Body of pancreas (tissue), 4 donors: ENCODE data around the gene MYO10. TPM values are rescaled to one million over a fixed set of nuclear protein-coding genes. Genes with fewer than 3 reads are reported as not detected.

ENCODE experiments used
- ATAC-seq: fragments of 150-250 bp; one replicate; pipeline ENCODE4 v1.9.1; 2016
- DNase-seq, 4 donors: peaks; one replicate each; pipeline ENCODE4 v3.0.0-alpha.2; 2019
- H3K27ac ChIP-seq, 4 donors: fragments of 200-600 bp; sonication (generic); 1 replicate in 3 of 4; 2 replicates in 1 of 4; pipeline versions ENCODE4 v1.5.1 to v1.6.1; 2016 to 2019; ENCODE audit warnings: mild to moderate bottlenecking in 1 of 4, mixed read lengths in 1 of 4, moderate library complexity in 1 of 4
- H3K27me3 ChIP-seq, 2 donors: fragments of 200-600 bp; sonication (generic); one replicate each; pipeline ENCODE4 v1.6.0; 2016; ENCODE audit warnings: mild to moderate bottlenecking in 1 of 2
- H3K36me3 ChIP-seq, 2 donors: fragments of 200-600 bp; sonication (generic); replicated peaks in 1 of 2; 2 replicates each; pipeline ENCODE4 v1.5.1; 2016; ENCODE audit warnings: low read depth in 2 of 2; ENCODE audit not compliant: insufficient read depth in 1 of 2
- H3K4me1 ChIP-seq: fragments of 200-600 bp; sonication (generic); one replicate; pipeline ENCODE4 v1.6.0; 2016
- H3K4me3 ChIP-seq, 2 donors: fragments of 200-600 bp; sonication (generic); 1 replicate in 1 of 2; 2 replicates in 1 of 2; pipeline ENCODE4 v1.5.1; 2016 to 2019
- H3K9me3 ChIP-seq, 3 donors: fragments of 200-600 bp; sonication (generic); 1 replicate in 2 of 3; 2 replicates in 1 of 3; pipeline ENCODE4 v1.5.1; 2016
- POLR2A ChIP-seq, 3 donors: fragments of 450-650 bp; IDR thresholded peaks; one replicate each; pipeline ENCODE4 v1.6.1; 2016; ENCODE audit warnings: antibody characterized with exemption in 3 of 3, mild to moderate bottlenecking in 2 of 3
- WGBS, 2 donors: methylation state at CpG; one replicate each; pipeline ENCODE4 v1.1.5; 2017; 5-methylcytosine and 5-hydroxymethylcytosine counted together
- intact Hi-C: fragments of 100-400 bp; cut with DNase I; formaldehyde crosslinking; loops from one replicate; pipeline ENCODE4 v1.15.1; 2023
- total RNA-seq, 2 donors: library from RNA; depleted of rRNA; stranded (reverse); fragments of >200 nt; gene quantifications; one replicate each; pipeline ENCODE4 v1.1.0, GENCODE V29; 2016
- TF ChIP-seq, protein P1 (sequence below), 7 experiments: fragments of 450-650 bp in 4 of 7; fragments of 200-600 bp in 3 of 7; sonication (generic) in 3 of 7; IDR thresholded peaks; one replicate each; pipeline ENCODE4 v1.5.1; 2016 to 2019; ENCODE audit warnings: antibody characterized with exemption in 7 of 7

The MYO10 gene
- total RNA-seq, 2 donors from 2014 or later, result 35.8 to 162 TPM

DNA sequence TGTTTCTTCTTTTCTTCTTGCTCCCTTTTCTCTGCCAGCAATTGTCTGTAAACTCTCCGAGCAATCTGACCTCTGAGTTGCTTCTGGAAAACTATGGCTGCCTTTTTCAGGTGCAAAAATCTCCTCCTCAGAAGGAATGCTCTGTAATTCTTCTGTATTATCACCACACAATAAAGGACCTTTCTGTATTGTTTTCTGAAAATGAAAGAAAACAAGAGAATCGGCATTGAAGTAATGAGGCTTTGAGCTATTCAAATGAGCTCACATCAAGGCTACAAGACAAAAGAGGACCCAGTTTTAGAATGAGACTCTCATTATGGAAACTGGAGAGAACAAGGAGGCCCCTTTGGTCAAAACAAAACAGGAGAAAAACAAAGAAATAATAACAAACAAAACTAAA, 233.1 kb downstream of the MYO10 start:
- WGBS, 2 donors, result 58 to 71% methylated on average over 2 of the region's 2 CpGs
- DNase-seq, result no peak
- Histone ChIP-seq H3K27ac (no peak overlapping the region), H3K9me3 (no peaks in the 10 kb centered on the region), H3K4me1 (no peaks in the 10 kb centered on the region), H3K27me3 (no peaks in the 10 kb centered on the region), H3K4me3 (no peak overlapping the region), H3K36me3 (peaks cover 4 to 27% of the 10 kb centered on the region in 2 donors)
- TF ChIP-seq, protein P1, sequence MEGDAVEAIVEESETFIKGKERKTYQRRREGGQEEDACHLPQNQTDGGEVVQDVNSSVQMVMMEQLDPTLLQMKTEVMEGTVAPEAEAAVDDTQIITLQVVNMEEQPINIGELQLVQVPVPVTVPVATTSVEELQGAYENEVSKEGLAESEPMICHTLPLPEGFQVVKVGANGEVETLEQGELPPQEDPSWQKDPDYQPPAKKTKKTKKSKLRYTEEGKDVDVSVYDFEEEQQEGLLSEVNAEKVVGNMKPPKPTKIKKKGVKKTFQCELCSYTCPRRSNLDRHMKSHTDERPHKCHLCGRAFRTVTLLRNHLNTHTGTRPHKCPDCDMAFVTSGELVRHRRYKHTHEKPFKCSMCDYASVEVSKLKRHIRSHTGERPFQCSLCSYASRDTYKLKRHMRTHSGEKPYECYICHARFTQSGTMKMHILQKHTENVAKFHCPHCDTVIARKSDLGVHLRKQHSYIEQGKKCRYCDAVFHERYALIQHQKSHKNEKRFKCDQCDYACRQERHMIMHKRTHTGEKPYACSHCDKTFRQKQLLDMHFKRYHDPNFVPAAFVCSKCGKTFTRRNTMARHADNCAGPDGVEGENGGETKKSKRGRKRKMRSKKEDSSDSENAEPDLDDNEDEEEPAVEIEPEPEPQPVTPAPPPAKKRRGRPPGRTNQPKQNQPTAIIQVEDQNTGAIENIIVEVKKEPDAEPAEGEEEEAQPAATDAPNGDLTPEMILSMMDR (IDR thresholded peaks at IDR 0.05), result no peak
- no peak for TF ChIP-seq POLR2A (IDR thresholded peaks at IDR 0.05)
- no peak for ATAC-seq
- intact Hi-C loops, result no loop called here

DNA sequence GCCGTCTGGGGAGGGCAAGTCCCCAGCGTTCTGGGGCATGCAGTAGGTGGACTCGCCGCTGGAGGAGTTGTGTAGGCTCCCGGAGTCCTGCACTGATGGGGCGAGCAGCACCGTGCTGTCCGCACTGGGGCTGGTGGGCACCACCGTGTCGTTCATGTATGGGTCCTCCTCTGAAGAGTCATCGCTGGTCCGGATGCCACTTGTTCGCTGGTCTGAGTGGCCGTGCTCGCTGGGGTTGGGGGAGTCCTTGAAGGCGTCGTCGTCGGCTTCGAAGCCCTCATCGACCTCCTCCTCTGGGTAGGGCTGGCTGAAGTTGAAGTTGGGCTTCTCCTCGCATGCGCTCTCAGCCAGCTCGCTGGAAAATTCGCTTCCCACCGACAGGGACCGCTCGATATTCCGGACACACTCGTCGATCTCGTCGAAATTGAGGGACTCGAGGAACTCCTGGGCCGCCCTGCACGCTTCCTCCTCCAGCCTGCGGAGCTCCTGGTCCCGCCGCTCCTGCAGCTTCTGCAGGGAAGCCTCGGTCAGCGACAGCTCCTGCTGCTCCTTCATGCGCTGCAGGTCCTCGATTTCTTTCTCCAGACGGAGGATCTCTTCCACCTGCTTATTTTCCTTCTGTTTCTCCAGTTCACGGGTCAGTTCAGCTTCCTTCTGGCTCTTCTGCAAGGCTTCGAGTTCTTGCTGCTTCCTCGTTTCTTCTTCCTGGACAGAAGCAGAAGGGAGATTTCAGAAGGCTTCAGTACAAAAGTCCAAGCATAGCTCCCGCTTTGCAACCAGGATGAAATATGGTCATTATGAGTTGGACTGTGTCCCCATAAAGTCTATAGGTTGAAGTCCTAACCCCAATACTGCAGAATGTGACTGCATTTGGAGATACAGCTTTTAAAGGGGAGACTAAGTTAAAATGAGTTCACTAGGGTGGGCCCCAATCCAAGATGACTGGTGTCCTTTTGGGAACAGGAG, 234.7 kb downstream of the MYO10 start:
- TF ChIP-seq, protein P1 (IDR thresholded peaks at IDR 0.05), result no peak
- no peak for TF ChIP-seq POLR2A (IDR thresholded peaks at IDR 0.05)
- intact Hi-C loops, result no loop called here
- 92 to 95% methylated on average over 32 to 46 of the region's 48 CpGs for WGBS, 2 donors
- Histone ChIP-seq H3K27me3 (no peaks in the 10 kb centered on the region), H3K4me3 (no peak overlapping the region), H3K9me3 (no peaks in the 10 kb centered on the region), H3K36me3 (peaks cover 4 to 29% of the 10 kb centered on the region in 2 donors), H3K27ac (no peak overlapping the region), H3K4me1 (no peaks in the 10 kb centered on the region)
- no peak for ATAC-seq
- DNase-seq, result no peak

GRCh38 chr5:16700081-16700480, 236.0 kb downstream of the MYO10 start:
- Histone ChIP-seq H3K4me3 (no peak overlapping the region), H3K27me3 (no peaks in the 10 kb centered on the region), H3K36me3 (peaks cover 4 to 27% of the 10 kb centered on the region in 2 donors), H3K9me3 (no peaks in the 10 kb centered on the region), H3K27ac (no peak overlapping the region), H3K4me1 (no peaks in the 10 kb centered on the region)
- TF ChIP-seq POLR2A (IDR thresholded peaks at IDR 0.05), result no peak
- TF ChIP-seq, protein P1 (IDR thresholded peaks at IDR 0.05), result no peak
- intact Hi-C loops, result no loop called here
- ATAC-seq (no peak), DNase-seq (no peak)
- WGBS, 2 donors, result 66 to 81% methylated on average over 8 of the region's 8 CpGs

DNA sequence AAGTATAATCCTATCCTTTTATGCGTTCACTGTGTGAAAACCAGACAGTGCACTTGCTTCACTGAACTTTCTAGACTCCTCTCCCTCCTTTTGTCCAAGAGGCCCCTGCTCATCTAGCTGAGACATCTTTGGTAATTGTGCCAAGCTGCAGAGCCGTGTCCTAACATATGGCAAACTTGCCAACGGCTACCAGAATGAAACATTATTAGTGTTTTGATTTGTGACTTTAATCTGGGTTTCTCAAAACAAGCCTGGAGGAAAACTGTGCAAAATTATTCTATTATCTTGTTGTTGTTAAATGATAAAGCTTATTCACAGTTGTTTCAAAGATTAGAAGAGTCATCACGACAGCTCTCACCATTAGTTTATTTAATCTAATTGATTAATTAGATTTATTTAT, 240.3 kb downstream of the MYO10 start:
- ATAC-seq (no peak), DNase-seq (no peak)
- H3K27me3 ChIP-seq, result no peaks in the 10 kb centered on the region
- no peak for TF ChIP-seq POLR2A (IDR thresholded peaks at IDR 0.05)
- TF ChIP-seq, protein P1 (IDR thresholded peaks at IDR 0.05), result no peak
- WGBS, 2 donors, result 44 to 62% methylated on average over 4 of the region's 4 CpGs
- H3K4me1 ChIP-seq, result no peaks in the 10 kb centered on the region
- H3K36me3 ChIP-seq, result peaks cover 4 to 13% of the 10 kb centered on the region in 2 donors
- H3K27ac ChIP-seq, result peak overlapping the region in 1 of 4 donors; percentile 6
- H3K9me3 ChIP-seq, result no peaks in the 10 kb centered on the region
- intact Hi-C loops, result no loop called here
- H3K4me3 ChIP-seq, result no peak overlapping the region
